ENCODE measurements around the gene GSTM2.
"Not testable (repeated sequence)": the region's sequence is repeated elsewhere in the genome, so short reads cannot be mapped to it uniquely, and the experiment has no call there.

The GSTM2 gene

GRCh38 chr1:109644670-109645069 is 23.2 kb upstream of the GSTM2 start:
- peaks cover 2% of the 10 kb centered on the region for H3K9me3 ChIP-seq (ENCODE audit: low read length)
- no peak overlapping the region for H2AFZ ChIP-seq (ENCODE audit: low read depth, low read length)
- H3K36me3 ChIP-seq (ENCODE audit: insufficient read depth, low read length), result no peaks in the 10 kb centered on the region
- H3K4me1 ChIP-seq (ENCODE audit: insufficient read depth, low read length), result peaks cover 6% of the 10 kb centered on the region
- no peak overlapping the region for H3K4me3 ChIP-seq (ENCODE audit: low read length)
- H3K27me3 ChIP-seq (ENCODE audit: insufficient read depth, low read length), result no peaks in the 10 kb centered on the region

GRCh38 chr1:109649491-109649914 is 18.4 kb upstream of the GSTM2 start:
- H3K4me3 ChIP-seq (ENCODE audit: low read length), result no peak overlapping the region

GRCh38 chr1:109650609-109651008 is 17.2 kb upstream of the GSTM2 start:
- Histone ChIP-seq H3K9me3 (ENCODE audit: low read length) (no peaks in the 10 kb centered on the region), H3K4me3 (ENCODE audit: low read length) (no peak overlapping the region), H3K36me3 (ENCODE audit: insufficient read depth, low read length) (no peaks in the 10 kb centered on the region), H3K4me1 (ENCODE audit: insufficient read depth, low read length) (peaks cover 5% of the 10 kb centered on the region), H3K27me3 (ENCODE audit: insufficient read depth, low read length) (no peaks in the 10 kb centered on the region), H2AFZ (ENCODE audit: low read depth, low read length) (no peak overlapping the region)

More at GRCh38 chr1:109649491-109649914, 18.4 kb upstream of the GSTM2 start:
- H3K27me3 ChIP-seq (ENCODE audit: insufficient read depth, low read length), result no peaks in the 10 kb centered on the region
- H3K9me3 ChIP-seq (ENCODE audit: low read length), result peaks cover 1% of the 10 kb centered on the region
- no peaks in the 10 kb centered on the region for H3K36me3 ChIP-seq (ENCODE audit: insufficient read depth, low read length)
- H3K4me1 ChIP-seq (ENCODE audit: insufficient read depth, low read length), result no peaks in the 10 kb centered on the region
- no peak overlapping the region for H2AFZ ChIP-seq (ENCODE audit: low read depth, low read length)

GRCh38 chr1:109652402-109652801 is 15.5 kb upstream of the GSTM2 start:
- Histone ChIP-seq H2AFZ (ENCODE audit: low read depth, low read length) (no peak overlapping the region), H3K4me3 (ENCODE audit: low read length) (no peak overlapping the region), H3K36me3 (ENCODE audit: insufficient read depth, low read length) (no peaks in the 10 kb centered on the region), H3K4me1 (ENCODE audit: insufficient read depth, low read length) (peaks cover 7% of the 10 kb centered on the region), H3K9me3 (ENCODE audit: low read length) (no peaks in the 10 kb centered on the region), H3K27me3 (ENCODE audit: insufficient read depth, low read length) (no peaks in the 10 kb centered on the region)

GRCh38 chr1:109653306-109653705 is 14.6 kb upstream of the GSTM2 start:
- Histone ChIP-seq H3K27me3 (ENCODE audit: insufficient read depth, low read length) (no peaks in the 10 kb centered on the region), H2AFZ (ENCODE audit: low read depth, low read length) (no peak overlapping the region), H3K9me3 (ENCODE audit: low read length) (no peaks in the 10 kb centered on the region), H3K4me3 (ENCODE audit: low read length) (no peak overlapping the region), H3K4me1 (ENCODE audit: insufficient read depth, low read length) (peaks cover 11% of the 10 kb centered on the region), H3K36me3 (ENCODE audit: insufficient read depth, low read length) (no peaks in the 10 kb centered on the region)

GRCh38 chr1:109654519-109654918 is 13.3 kb upstream of the GSTM2 start:
- Histone ChIP-seq H3K36me3 (ENCODE audit: insufficient read depth, low read length) (no peaks in the 10 kb centered on the region), H3K9me3 (ENCODE audit: low read length) (no peaks in the 10 kb centered on the region), H3K4me1 (ENCODE audit: insufficient read depth, low read length) (peaks cover 13% of the 10 kb centered on the region), H3K4me3 (ENCODE audit: low read length) (no peak overlapping the region), H3K27me3 (ENCODE audit: insufficient read depth, low read length) (no peaks in the 10 kb centered on the region), H2AFZ (ENCODE audit: low read depth, low read length) (no peak overlapping the region)

- Histone ChIP-seq H3K4me3 (ENCODE audit: low read length) (peak within 1 kb of the TSS; percentile 78), H3K4me1 (ENCODE audit: insufficient read depth, low read length) (peaks cover 13% of the 10 kb centered on the region), H3K9me3 (ENCODE audit: low read length) (no peaks in the 10 kb centered on the region), H2AFZ (ENCODE audit: low read depth, low read length) (peak within 1 kb of the TSS; percentile 85), H3K36me3 (ENCODE audit: insufficient read depth, low read length) (no peaks in the 10 kb centered on the region), H3K27me3 (ENCODE audit: insufficient read depth, low read length) (no peaks in the 10 kb centered on the region)
Observed at GRCh38 chr1:109655615-109656519, 12.0 kb upstream of the GSTM2 start, which contains the start of gene GSTM4. Gene GSTM4, plus strand, starts transcription at chr1:109656099. Its CDS starts 291 bp downstream, at chr1:109656390.

- H3K9me3 ChIP-seq (ENCODE audit: low read length), result no peaks in the 10 kb centered on the region
- peaks cover 13% of the 10 kb centered on the region for H3K4me1 ChIP-seq (ENCODE audit: insufficient read depth, low read length)
- no peak overlapping the region for H2AFZ ChIP-seq (ENCODE audit: low read depth, low read length)
- H3K27me3 ChIP-seq (ENCODE audit: insufficient read depth, low read length), result no peaks in the 10 kb centered on the region
- no peak overlapping the region for H3K4me3 ChIP-seq (ENCODE audit: low read length)
- peaks cover 7% of the 10 kb centered on the region for H3K36me3 ChIP-seq (ENCODE audit: insufficient read depth, low read length)
Observed at GRCh38 chr1:109657395-109657794, 10.5 kb upstream of the GSTM2 start.

GRCh38 chr1:109657970-109658369 is 9.9 kb upstream of the GSTM2 start:
- no peak overlapping the region for H2AFZ ChIP-seq (ENCODE audit: low read depth, low read length)
- no peaks in the 10 kb centered on the region for H3K9me3 ChIP-seq (ENCODE audit: low read length)
- peaks cover 7% of the 10 kb centered on the region for H3K36me3 ChIP-seq (ENCODE audit: insufficient read depth, low read length)
- H3K4me3 ChIP-seq (ENCODE audit: low read length), result no peak overlapping the region
- H3K27me3 ChIP-seq (ENCODE audit: insufficient read depth, low read length), result no peaks in the 10 kb centered on the region
- peaks cover 13% of the 10 kb centered on the region for H3K4me1 ChIP-seq (ENCODE audit: insufficient read depth, low read length)

GRCh38 chr1:109658533-109659042 is 9.3 kb upstream of the GSTM2 start:
- Histone ChIP-seq H3K36me3 (ENCODE audit: insufficient read depth, low read length) (peaks cover 7% of the 10 kb centered on the region), H3K9me3 (ENCODE audit: low read length) (no peaks in the 10 kb centered on the region), H3K27me3 (ENCODE audit: insufficient read depth, low read length) (no peaks in the 10 kb centered on the region), H3K4me1 (ENCODE audit: insufficient read depth, low read length) (peaks cover 13% of the 10 kb centered on the region), H2AFZ (ENCODE audit: low read depth, low read length) (no peak overlapping the region), H3K4me3 (ENCODE audit: low read length) (no peak overlapping the region)

- H3K36me3 ChIP-seq (ENCODE audit: insufficient read depth, low read length), result peaks cover 7% of the 10 kb centered on the region
- H2AFZ ChIP-seq (ENCODE audit: low read depth, low read length), result no peak overlapping the region
- H3K4me3 ChIP-seq (ENCODE audit: low read length), result no peak overlapping the region
- H3K27me3 ChIP-seq (ENCODE audit: insufficient read depth, low read length), result no peaks in the 10 kb centered on the region
- peaks cover 13% of the 10 kb centered on the region for H3K4me1 ChIP-seq (ENCODE audit: insufficient read depth, low read length)
- H3K9me3 ChIP-seq (ENCODE audit: low read length), result no peaks in the 10 kb centered on the region
Observed at GRCh38 chr1:109659145-109659544, 8.7 kb upstream of the GSTM2 start.

- no peak overlapping the region for H2AFZ ChIP-seq (ENCODE audit: low read depth, low read length)
- peaks cover 7% of the 10 kb centered on the region for H3K36me3 ChIP-seq (ENCODE audit: insufficient read depth, low read length)
- H3K9me3 ChIP-seq (ENCODE audit: low read length), result no peaks in the 10 kb centered on the region
- peaks cover 13% of the 10 kb centered on the region for H3K4me1 ChIP-seq (ENCODE audit: insufficient read depth, low read length)
- H3K27me3 ChIP-seq (ENCODE audit: insufficient read depth, low read length), result no peaks in the 10 kb centered on the region
- H3K4me3 ChIP-seq (ENCODE audit: low read length), result no peak overlapping the region
Observed at GRCh38 chr1:109659997-109660690, 7.7 kb upstream of the GSTM2 start.

GRCh38 chr1:109660691-109661026 is 7.2 kb upstream of the GSTM2 start:
- H3K36me3 ChIP-seq (ENCODE audit: insufficient read depth, low read length); H3K9me3 ChIP-seq (ENCODE audit: low read length); H3K4me3 ChIP-seq (ENCODE audit: low read length); H3K4me1 ChIP-seq (ENCODE audit: insufficient read depth, low read length); H2AFZ ChIP-seq (ENCODE audit: low read depth, low read length); H3K27me3 ChIP-seq (ENCODE audit: insufficient read depth, low read length): not testable (repeated sequence)

Measured in neuron (in vitro differentiated cells).